ENCODE data around the gene KLHL29.

Gene KLHL29

GRCh38 chr2:23464156-23464555 is 79.2 kb downstream of the KLHL29 start:
- Histone ChIP-seq H3K9me3 (replicated peaks in 1 of 2; ENCODE audit: control insufficient read depth in 2 of 2, insufficient read depth in 1 of 2, low read depth in 1 of 2, low read length in 2 of 2) (no peaks in the 10 kb centered on the region), H3K4me3 (ENCODE audit: low read length in 2 of 2) (no peak overlapping the region), H4K8ac (ENCODE audit: low read depth, low read length) (no peak overlapping the region), H4K91ac (ENCODE audit: low read depth, low read length, poor library complexity) (no peak overlapping the region), H3K4ac (ENCODE audit: low read length) (no peak overlapping the region), H3K9ac (ENCODE audit: low read depth, low read length, poor library complexity) (no peak overlapping the region), H2AFZ (ENCODE audit: low read length) (no peak overlapping the region), H3K14ac (ENCODE audit: low read length) (no peak overlapping the region), H3K27ac (replicated peaks; ENCODE audit: low read length) (no peak overlapping the region), H2AK5ac (ENCODE audit: low read depth, low read length) (no peak overlapping the region), H2BK120ac (ENCODE audit: low read depth, low read length) (no peak overlapping the region), H2BK5ac (ENCODE audit: low read length) (no peak overlapping the region), H3K79me1 (ENCODE audit: low read depth, low read length) (peaks cover 2% of the 10 kb centered on the region), H3K18ac (ENCODE audit: low read length) (no peak overlapping the region), H3K23ac (ENCODE audit: low read depth, low read length, poor library complexity) (no peak overlapping the region), H2BK15ac (ENCODE audit: low read length) (no peak overlapping the region), H3K4me1 (ENCODE audit: control insufficient read depth in 2 of 2, insufficient read depth in 1 of 2, low read depth in 1 of 2, low read length in 2 of 2) (no peaks in the 10 kb centered on the region), H3K36me3 (replicated peaks in 1 of 2; ENCODE audit: control insufficient read depth in 2 of 2, insufficient read depth in 2 of 2, low read length in 2 of 2) (no peaks in the 10 kb centered on the region), H3K4me2 (ENCODE audit: insufficient read depth, low read length, poor library complexity, severe bottlenecking) (no peak overlapping the region), H3K27me3 (ENCODE audit: control insufficient read depth in 3 of 3, insufficient read depth in 3 of 3, low read depth in 1 of 3, low read length in 3 of 3) (no peaks in the 10 kb centered on the region), H2BK12ac (ENCODE audit: low read length) (no peak overlapping the region)
- no peak for DNase-seq (ENCODE audit: low spot score)
- no CpG with 5 or more reads among the region's 6 CpGs for WGBS, 2 donors (ENCODE audit: extremely low coverage in 2 of 2, insufficient read length in 2 of 2, insufficient replicate concordance in 1 of 2)

- Histone ChIP-seq H3K9ac (ENCODE audit: low read depth, low read length, poor library complexity) (no peak overlapping the region), H3K4ac (ENCODE audit: low read length) (no peak overlapping the region), H3K4me3 (ENCODE audit: low read length in 2 of 2) (no peak overlapping the region), H3K79me1 (ENCODE audit: low read depth, low read length) (peaks cover 2% of the 10 kb centered on the region), H4K8ac (ENCODE audit: low read depth, low read length) (no peak overlapping the region), H3K4me2 (ENCODE audit: insufficient read depth, low read length, poor library complexity, severe bottlenecking) (no peak overlapping the region), H3K9me3 (replicated peaks in 1 of 2; ENCODE audit: control insufficient read depth in 2 of 2, insufficient read depth in 1 of 2, low read depth in 1 of 2, low read length in 2 of 2) (no peaks in the 10 kb centered on the region), H4K91ac (ENCODE audit: low read depth, low read length, poor library complexity) (no peak overlapping the region), H3K18ac (ENCODE audit: low read length) (peak overlapping the region; percentile 76), H3K27ac (replicated peaks; ENCODE audit: low read length) (no peak overlapping the region), H3K14ac (ENCODE audit: low read length) (no peak overlapping the region), H3K23ac (ENCODE audit: low read depth, low read length, poor library complexity) (no peak overlapping the region), H2BK120ac (ENCODE audit: low read depth, low read length) (no peak overlapping the region), H2AK5ac (ENCODE audit: low read depth, low read length) (no peak overlapping the region), H2AFZ (ENCODE audit: low read length) (no peak overlapping the region), H2BK5ac (ENCODE audit: low read length) (no peak overlapping the region), H3K36me3 (replicated peaks in 1 of 2; ENCODE audit: control insufficient read depth in 2 of 2, insufficient read depth in 2 of 2, low read length in 2 of 2) (no peaks in the 10 kb centered on the region), H2BK12ac (ENCODE audit: low read length) (no peak overlapping the region), H3K4me1 (ENCODE audit: control insufficient read depth in 2 of 2, insufficient read depth in 1 of 2, low read depth in 1 of 2, low read length in 2 of 2) (no peaks in the 10 kb centered on the region), H3K27me3 (ENCODE audit: control insufficient read depth in 3 of 3, insufficient read depth in 3 of 3, low read depth in 1 of 3, low read length in 3 of 3) (no peaks in the 10 kb centered on the region), H2BK15ac (ENCODE audit: low read length) (no peak overlapping the region)
- DNase-seq (ENCODE audit: low spot score), result no peak
- no CpG with 5 or more reads among the region's 14 CpGs for WGBS, 2 donors (ENCODE audit: extremely low coverage in 2 of 2, insufficient read length in 2 of 2, insufficient replicate concordance in 1 of 2)
Measured at GRCh38 chr2:23464905-23465537, 80.0 kb downstream of the KLHL29 start.

- Histone ChIP-seq H3K14ac (ENCODE audit: low read length) (no peak overlapping the region), H3K27me3 (ENCODE audit: control insufficient read depth in 3 of 3, insufficient read depth in 3 of 3, low read depth in 1 of 3, low read length in 3 of 3) (no peaks in the 10 kb centered on the region), H3K27ac (replicated peaks; ENCODE audit: low read length) (no peak overlapping the region), H2AK5ac (ENCODE audit: low read depth, low read length) (no peak overlapping the region), H3K9ac (ENCODE audit: low read depth, low read length, poor library complexity) (no peak overlapping the region), H3K23ac (ENCODE audit: low read depth, low read length, poor library complexity) (no peak overlapping the region), H3K36me3 (replicated peaks in 1 of 2; ENCODE audit: control insufficient read depth in 2 of 2, insufficient read depth in 2 of 2, low read length in 2 of 2) (no peaks in the 10 kb centered on the region), H2BK15ac (ENCODE audit: low read length) (no peak overlapping the region), H4K91ac (ENCODE audit: low read depth, low read length, poor library complexity) (no peak overlapping the region), H2BK12ac (ENCODE audit: low read length) (no peak overlapping the region), H3K9me3 (replicated peaks in 1 of 2; ENCODE audit: control insufficient read depth in 2 of 2, insufficient read depth in 1 of 2, low read depth in 1 of 2, low read length in 2 of 2) (peaks cover 0 to 4% of the 10 kb centered on the region in 2 donors), H2AFZ (ENCODE audit: low read length) (no peak overlapping the region), H2BK120ac (ENCODE audit: low read depth, low read length) (no peak overlapping the region), H3K4me1 (ENCODE audit: control insufficient read depth in 2 of 2, insufficient read depth in 1 of 2, low read depth in 1 of 2, low read length in 2 of 2) (no peaks in the 10 kb centered on the region), H4K8ac (ENCODE audit: low read depth, low read length) (no peak overlapping the region), H2BK5ac (ENCODE audit: low read length) (no peak overlapping the region), H3K18ac (ENCODE audit: low read length) (no peak overlapping the region), H3K79me1 (ENCODE audit: low read depth, low read length) (peaks cover 2% of the 10 kb centered on the region), H3K4me3 (ENCODE audit: low read length in 2 of 2) (no peak overlapping the region), H3K4ac (ENCODE audit: low read length) (no peak overlapping the region), H3K4me2 (ENCODE audit: insufficient read depth, low read length, poor library complexity, severe bottlenecking) (no peak overlapping the region)
- WGBS, 2 donors (ENCODE audit: extremely low coverage in 2 of 2, insufficient read length in 2 of 2, insufficient replicate concordance in 1 of 2), result no CpG with 5 or more reads among the region's 9 CpGs
- no peak for DNase-seq (ENCODE audit: low spot score)
Measured at GRCh38 chr2:23465936-23466335, 81.0 kb downstream of the KLHL29 start.

- no peak overlapping the region for H2BK15ac ChIP-seq (ENCODE audit: low read length)
- no peak overlapping the region for H3K27ac ChIP-seq (replicated peaks; ENCODE audit: low read length)
- no peak overlapping the region for H2BK120ac ChIP-seq (ENCODE audit: low read depth, low read length)
- H3K4me3 ChIP-seq (ENCODE audit: low read length in 2 of 2), result no peak overlapping the region
- no peak overlapping the region for H2AK5ac ChIP-seq (ENCODE audit: low read depth, low read length)
- H3K14ac ChIP-seq (ENCODE audit: low read length), result no peak overlapping the region
- DNase-seq (ENCODE audit: low spot score), result no peak
- no peak overlapping the region for H3K18ac ChIP-seq (ENCODE audit: low read length)
- H2BK5ac ChIP-seq (ENCODE audit: low read length), result no peak overlapping the region
- no peak overlapping the region for H4K91ac ChIP-seq (ENCODE audit: low read depth, low read length, poor library complexity)
- no peaks in the 10 kb centered on the region for H3K36me3 ChIP-seq (replicated peaks in 1 of 2; ENCODE audit: control insufficient read depth in 2 of 2, insufficient read depth in 2 of 2, low read length in 2 of 2)
- no peak overlapping the region for H3K23ac ChIP-seq (ENCODE audit: low read depth, low read length, poor library complexity)
- H4K8ac ChIP-seq (ENCODE audit: low read depth, low read length), result no peak overlapping the region
- no peaks in the 10 kb centered on the region for H3K4me1 ChIP-seq (ENCODE audit: control insufficient read depth in 2 of 2, insufficient read depth in 1 of 2, low read depth in 1 of 2, low read length in 2 of 2)
- H2BK12ac ChIP-seq (ENCODE audit: low read length), result no peak overlapping the region
- H3K9me3 ChIP-seq (replicated peaks in 1 of 2; ENCODE audit: control insufficient read depth in 2 of 2, insufficient read depth in 1 of 2, low read depth in 1 of 2, low read length in 2 of 2), result peaks cover 0 to 5% of the 10 kb centered on the region in 2 donors
- no peak overlapping the region for H2AFZ ChIP-seq (ENCODE audit: low read length)
- no peak overlapping the region for H3K4ac ChIP-seq (ENCODE audit: low read length)
- no peak overlapping the region for H3K9ac ChIP-seq (ENCODE audit: low read depth, low read length, poor library complexity)
- H3K79me1 ChIP-seq (ENCODE audit: low read depth, low read length), result peaks cover 2% of the 10 kb centered on the region
- H3K27me3 ChIP-seq (ENCODE audit: control insufficient read depth in 3 of 3, insufficient read depth in 3 of 3, low read depth in 1 of 3, low read length in 3 of 3), result no peaks in the 10 kb centered on the region
- WGBS, 2 donors (ENCODE audit: extremely low coverage in 2 of 2, insufficient read length in 2 of 2, insufficient replicate concordance in 1 of 2), result no CpG with 5 or more reads among the region's 10 CpGs
- no peak overlapping the region for H3K4me2 ChIP-seq (ENCODE audit: insufficient read depth, low read length, poor library complexity, severe bottlenecking)
Measured at GRCh38 chr2:23467618-23468017, 82.6 kb downstream of the KLHL29 start.
